Stimulated activated CD4-positive, alpha-beta T cell treated with anti-CD3 and anti-CD28 coated beads, Interleukin-12 subunit alpha, Interleukin-12 subunit beta, amount 100 ng/mL, for 24 hours (primary cell): ENCODE measurements around the gene GMEB2.
A peak's percentile ranks its signal among the peaks of the same experiment; 100 is the strongest.
"Not testable (repeated sequence)": the region's sequence is repeated elsewhere in the genome, so short reads cannot be mapped to it uniquely, and the experiment has no call there.

ENCODE experiments used
- DNase-seq, 2 experiments: peaks; one replicate each; pipeline ENCODE4 v3.0.0-alpha.2; 2020; ENCODE audit warnings: low read depth in 2 of 2

The GMEB2 gene

GRCh38 chr20:63639093-63639975 lies 12.4 kb upstream of the GMEB2 start:
- no peak for DNase-seq

DNA sequence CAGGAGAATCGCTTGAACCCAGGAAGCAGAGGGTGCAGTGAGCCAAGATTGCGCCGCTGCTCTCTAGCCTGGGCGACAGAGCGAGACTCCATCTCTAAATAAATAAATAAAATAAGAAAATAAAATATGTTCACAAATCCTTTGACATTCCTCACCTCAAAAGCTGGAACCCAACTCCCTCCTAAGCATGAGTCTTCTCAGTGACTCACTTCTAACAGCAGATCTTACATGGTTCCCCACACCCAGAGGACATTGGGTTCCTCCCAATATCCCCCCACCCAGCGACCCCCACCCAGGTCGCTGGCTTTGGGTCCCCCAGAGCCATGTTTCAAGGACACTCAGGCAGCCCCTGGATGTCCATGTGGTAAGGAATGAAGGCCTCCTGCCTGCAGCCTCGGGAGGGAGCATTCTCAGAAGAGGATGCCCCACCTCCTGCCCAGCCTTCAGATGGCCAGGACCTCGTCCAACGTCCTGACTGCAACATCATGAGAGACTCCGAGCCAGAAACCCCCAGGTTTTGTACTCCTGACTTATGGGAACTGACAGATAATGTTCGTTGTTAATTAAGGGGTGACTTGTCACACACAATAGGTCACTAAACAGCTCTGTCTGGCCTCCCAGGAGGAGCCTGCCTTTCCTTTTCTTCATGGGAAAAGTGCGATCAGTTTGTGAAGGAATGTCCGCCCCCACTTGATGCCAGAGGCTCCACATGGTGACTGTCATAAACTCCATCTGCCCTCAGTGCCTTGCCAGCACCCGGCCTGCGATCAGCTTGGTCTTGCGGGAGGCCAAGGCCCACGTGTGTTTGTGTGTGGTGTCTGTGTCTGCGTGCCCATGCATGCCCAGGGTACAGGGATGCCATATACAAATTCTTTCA lies 10.1 kb upstream of the GMEB2 start:
- no peak for DNase-seq

GRCh38 chr20:63635431-63636141 lies 8.7 kb upstream of the GMEB2 start:
- DNase-seq: peak in 1 of 2 experiments; percentile 55

DNA sequence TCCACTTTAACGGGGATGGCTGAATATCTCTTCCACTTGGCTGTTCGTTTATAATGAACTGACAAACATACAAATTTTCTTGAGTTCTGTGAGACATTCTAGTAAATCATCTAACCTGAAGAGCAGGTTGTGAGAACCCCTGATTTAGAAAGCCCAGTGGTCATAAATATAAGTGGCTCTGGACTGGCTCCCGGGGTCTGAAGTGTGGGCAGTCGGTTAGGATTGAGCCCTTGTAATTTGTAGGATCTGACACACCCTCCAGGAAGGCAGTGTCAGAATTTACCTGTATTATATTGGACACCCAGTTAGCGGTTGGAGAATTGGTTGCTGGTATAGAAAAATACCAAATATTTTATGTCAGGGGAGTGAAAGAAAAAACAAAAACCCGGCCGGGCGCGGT lies 6.8 kb upstream of the GMEB2 start:
- no peak for DNase-seq

DNA sequence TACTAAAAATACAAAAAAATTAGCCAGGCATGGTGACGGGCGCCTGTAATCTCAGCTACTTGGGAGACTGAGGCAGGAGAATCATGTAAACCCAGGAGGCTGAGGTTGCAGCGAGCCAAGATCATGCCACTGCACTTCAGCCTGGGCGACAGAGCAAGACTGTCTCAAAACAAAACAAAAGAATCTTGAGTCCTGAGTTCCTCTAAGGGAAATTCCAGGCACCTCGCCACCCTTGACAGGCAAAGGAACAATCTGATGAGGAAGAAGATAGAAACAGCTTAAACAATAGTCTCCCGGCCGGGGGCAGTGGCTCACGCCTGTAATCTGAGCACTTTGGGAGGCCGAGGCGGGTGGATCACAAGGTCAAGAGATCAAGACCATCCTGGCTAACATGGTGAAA lies 4.5 kb upstream of the GMEB2 start:
- not testable (repeated sequence) for DNase-seq

GRCh38 chr20:63630956-63631355 lies 4.1 kb upstream of the GMEB2 start:
- not testable (repeated sequence) for DNase-seq

GRCh38 chr20:63628246-63628975 lies 1.5 kb upstream of the GMEB2 start:
- DNase-seq: peak; percentile 65 to 67

GRCh38 chr20:63627751-63628245 lies 897 bp upstream of the GMEB2 start:
- DNase-seq: no peak

GRCh38 chr20:63627129-63627750 lies 339 bp upstream of the GMEB2 start:
- peak; percentile 87 to 89 for DNase-seq

GRCh38 chr20:63625771-63626423 lies 1.0 kb downstream of the GMEB2 start:
- DNase-seq: no peak

- no peak for DNase-seq
These were observed 2.4 kb downstream of the GMEB2 start for GRCh38 chr20:63624486-63624885.

DNA sequence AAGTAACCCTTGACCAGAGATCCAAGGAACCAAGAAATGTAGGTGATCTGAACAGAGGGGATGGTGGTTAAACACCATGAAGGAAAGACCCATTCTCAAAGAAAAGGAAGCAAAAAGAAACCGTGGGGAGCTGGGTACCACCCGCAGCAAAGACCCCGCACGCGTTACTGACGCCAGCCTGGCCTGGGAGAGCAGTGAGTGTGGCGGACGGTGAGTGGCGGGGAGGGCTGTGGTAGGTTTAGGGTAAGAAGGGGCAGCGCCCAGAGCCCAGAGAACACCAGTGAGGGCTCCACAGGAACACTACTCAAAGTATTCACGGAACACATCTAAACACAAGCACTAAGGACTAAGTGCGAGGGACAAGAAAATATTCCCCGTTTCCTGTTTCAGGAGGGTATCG lies 4.2 kb downstream of the GMEB2 start:
- DNase-seq: no peak

DNA sequence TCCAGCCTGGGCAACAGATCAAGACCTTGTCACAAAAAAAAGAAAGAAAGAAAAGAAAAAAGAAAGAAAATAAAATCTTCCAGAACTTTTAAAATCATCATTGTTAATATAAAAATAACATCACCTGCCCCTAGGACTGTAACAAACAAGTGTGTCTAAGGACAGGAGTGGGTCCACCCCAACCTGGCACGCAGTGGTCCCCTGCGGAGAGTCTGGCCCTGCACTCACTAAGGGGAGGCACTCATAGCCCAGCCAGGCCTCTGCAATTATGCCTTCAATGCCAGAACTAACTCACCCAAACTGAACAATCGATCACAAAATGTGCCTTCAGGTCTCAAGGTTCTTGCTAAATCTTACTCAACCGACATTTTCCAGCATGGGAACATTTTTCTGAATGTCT lies 4.8 kb downstream of the GMEB2 start:
- no peak for DNase-seq

GRCh38 chr20:63620991-63621390 lies 5.9 kb downstream of the GMEB2 start:
- no peak for DNase-seq

DNA sequence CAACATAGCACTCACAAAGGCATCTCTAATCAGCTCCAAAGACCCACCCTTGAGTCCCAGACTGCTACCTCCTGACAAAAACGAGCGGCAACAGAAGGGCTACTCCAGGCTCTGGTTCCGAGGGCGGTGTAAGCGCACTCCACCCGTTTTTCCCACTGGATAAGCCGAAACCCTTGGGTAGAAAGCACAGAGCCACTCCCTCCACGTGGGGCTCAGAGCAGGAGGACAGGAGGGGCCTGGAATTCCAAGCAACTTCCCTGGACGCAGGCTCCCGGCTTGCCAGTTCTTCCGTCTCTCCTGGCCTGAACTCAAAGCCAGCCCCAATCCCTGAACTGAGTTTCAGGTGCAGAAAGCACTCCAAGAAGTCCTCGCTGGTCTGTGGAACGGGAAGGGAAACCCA lies 7.4 kb downstream of the GMEB2 start:
- no peak for DNase-seq

GRCh38 chr20:63619086-63619485 lies 7.8 kb downstream of the GMEB2 start:
- no peak for DNase-seq

DNA sequence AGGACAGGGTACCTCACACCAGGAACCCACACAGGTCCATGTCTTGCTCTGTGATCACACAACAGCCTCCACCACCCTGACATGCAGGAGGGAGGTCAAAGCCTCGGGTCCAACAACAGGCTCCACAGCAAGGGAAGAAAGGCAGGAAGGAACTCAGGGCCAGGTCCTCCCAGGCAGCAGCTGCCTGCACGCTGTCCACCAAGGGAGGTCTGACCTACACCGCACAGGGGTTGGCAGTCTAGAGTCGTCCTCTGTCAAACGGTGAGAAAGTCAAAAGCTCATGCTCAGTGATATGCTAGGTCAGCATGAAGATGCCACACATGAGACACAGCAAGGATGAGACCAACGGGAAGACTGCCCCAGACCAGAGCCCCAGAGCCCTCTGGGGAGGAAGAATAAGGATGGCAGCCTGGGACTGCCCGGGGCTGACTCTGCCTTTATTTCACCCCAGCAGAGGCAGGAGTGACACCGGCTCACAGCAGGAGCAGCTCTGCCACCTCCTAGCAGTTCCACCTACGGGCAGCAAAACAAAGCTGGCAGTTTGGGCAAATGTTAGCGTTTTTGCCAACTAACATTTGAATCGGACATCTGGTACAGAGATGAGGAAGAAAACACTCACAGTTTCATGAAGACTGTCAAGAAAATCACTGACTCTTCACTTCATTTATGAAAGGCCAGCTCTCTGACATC lies 8.5 kb downstream of the GMEB2 start:
- DNase-seq: no peak

DNA sequence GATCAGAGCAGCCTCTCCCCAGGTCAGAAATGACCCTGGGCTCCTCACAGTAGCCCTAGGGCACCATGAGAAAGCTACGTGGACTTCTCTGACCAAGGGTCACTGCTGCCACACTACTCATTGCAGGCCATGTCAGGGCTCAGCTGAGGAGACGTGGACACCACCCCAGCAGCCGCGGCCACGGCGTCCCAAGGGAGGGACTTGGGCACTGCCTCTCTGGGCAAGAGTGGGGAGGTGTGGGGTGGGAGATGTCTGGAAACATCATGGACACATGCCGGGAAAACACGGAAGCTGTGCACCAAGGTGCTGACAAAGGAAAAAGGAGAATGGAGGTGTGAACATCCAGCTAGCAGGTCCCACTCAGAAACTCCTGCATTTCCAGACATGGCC lies 9.0 kb downstream of the GMEB2 start:
- no peak for DNase-seq

DNA sequence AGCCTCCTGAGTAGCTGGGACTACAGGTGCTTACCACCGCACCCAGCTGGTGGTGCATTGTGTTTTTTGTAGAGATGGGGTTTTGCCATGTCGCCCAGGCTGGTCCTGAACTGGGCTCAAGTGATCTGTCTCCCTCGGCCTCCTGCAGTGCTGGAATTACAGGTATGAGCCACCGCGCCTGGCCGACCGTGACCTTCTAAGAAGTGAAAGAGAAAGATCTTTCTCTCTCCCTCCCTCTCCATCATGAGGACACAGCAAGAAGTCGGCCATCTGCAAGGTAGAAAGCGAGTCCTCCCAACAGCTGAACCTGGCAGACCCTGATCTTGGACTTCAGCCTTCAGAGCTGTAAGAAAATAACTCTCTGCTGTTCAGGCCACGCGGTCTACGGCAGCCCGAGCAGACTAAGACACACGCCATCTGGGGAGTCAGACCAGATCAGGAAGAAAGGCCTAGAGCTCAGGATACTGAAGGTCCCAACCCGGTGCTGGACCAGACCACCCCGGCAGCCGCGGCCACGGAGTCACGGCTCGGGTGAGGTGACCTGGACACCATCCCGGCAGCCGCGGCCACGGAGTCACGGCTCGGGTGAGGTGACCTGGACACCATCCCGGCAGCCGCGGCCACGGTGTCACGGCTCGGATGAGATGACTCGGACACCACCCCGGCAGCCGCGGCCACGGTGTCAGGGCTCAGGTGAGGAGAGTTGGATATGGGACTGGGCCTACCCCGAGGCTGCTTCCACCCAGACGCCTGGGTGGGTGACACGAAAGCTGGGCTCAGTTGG lies 9.6 kb downstream of the GMEB2 start:
- no peak for DNase-seq
